Erythroblast (primary cell): Measurements from ENCODE around the gene POLDIP3.

Experiments
- GATA1 ChIP-seq: IDR thresholded peaks from 2 replicates; pipeline ENCODE4 v1.6.1; 2011; ENCODE audit warnings: low read depth, mild to moderate bottlenecking, control low read depth, low read length, moderate library complexity
- POLR2A ChIP-seq: IDR thresholded peaks from 2 replicates; pipeline ENCODE4 v1.6.1; 2011; ENCODE audit warnings: mild to moderate bottlenecking, low read length

DNA sequence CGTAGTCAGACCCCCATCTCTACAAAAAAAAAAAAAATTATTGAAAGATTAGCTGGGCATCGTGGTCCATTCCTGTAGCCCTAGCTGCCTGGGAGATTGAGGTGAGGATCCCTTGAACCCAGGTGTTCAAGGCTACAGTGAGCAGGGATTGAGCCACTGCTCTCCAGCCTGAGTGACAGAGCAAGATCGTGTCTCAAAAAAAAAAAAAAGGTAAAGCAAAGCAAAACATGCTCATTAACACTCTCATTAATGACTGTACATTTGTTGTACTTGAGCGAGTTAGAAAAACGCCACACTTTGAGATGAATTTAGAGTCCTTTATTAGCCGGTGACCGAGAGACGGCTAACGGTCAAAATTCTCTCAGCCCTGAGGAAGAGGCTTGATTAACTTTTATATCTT is 67.1 kb downstream of the POLDIP3 start:
- TF ChIP-seq POLR2A (no peak), GATA1 (no peak)
